Measurements from ENCODE around the gene MEF2D. TPM values are rescaled to one million over a fixed set of nuclear protein-coding genes. Genes with fewer than 3 reads are reported as not detected.

Gene MEF2D
- 11.4 and 18.0 TPM in 2 replicates for total RNA-seq

DNA sequence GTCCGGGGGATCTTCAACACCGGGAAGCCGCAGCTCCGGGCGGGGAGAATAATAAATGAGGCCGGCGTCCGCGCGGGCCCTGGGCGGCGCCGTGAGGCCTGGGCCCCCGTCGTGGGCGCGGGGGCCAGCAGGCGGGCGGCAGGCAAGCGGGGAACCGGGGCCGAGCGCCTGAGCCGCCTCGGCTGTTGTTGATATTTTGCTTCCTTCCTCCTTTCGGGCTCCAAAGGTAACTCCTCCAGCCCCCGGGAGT lies at the start of gene MEF2D:
Gene MEF2D, minus strand, starts transcription at position 233 of the 250 bp plus-strand sequence. CDS start 17,483 bp downstream, outside the sequence.

Other genes with a start within 250 kb of the MEF2D start
- 32.3 and 33.0 TPM in 2 replicates for gene SMG5, start 217.9 kb downstream of the MEF2D start, total RNA-seq
- gene TMEM79, start 216.4 kb downstream of the MEF2D start, total RNA-seq: 1.8 and 2.5 TPM in 2 replicates
- 70.2 and 73.5 TPM in 2 replicates for gene GLMP, start 205.1 kb downstream of the MEF2D start, total RNA-seq
- gene VHLL, start 201.5 kb downstream of the MEF2D start, total RNA-seq: not detected in 2 replicates
- 360 and 366 TPM in 2 replicates for gene CCT3, start 162.5 kb downstream of the MEF2D start, total RNA-seq
- 0.15 and 2.2 TPM in 2 replicates for gene TSACC, start 162.2 kb downstream of the MEF2D start, total RNA-seq
- gene RHBG, start 131.6 kb downstream of the MEF2D start, total RNA-seq: not detected in 2 replicates
- gene IQGAP3, start 71.8 kb upstream of the MEF2D start, total RNA-seq: 48.9 and 50.9 TPM in 2 replicates
- not detected in 2 replicates for gene TTC24, start 78.9 kb upstream of the MEF2D start, total RNA-seq
- 110 and 113 TPM in 2 replicates for gene NAXE, start 91.0 kb upstream of the MEF2D start, total RNA-seq
- gene GPATCH4, start 100.7 kb upstream of the MEF2D start, total RNA-seq: 15.8 and 16.9 TPM in 2 replicates
- gene HAPLN2, start 118.6 kb upstream of the MEF2D start, total RNA-seq: not detected in 2 replicates
- not detected in 2 replicates for gene BCAN, start 141.3 kb upstream of the MEF2D start, total RNA-seq
- gene NES, start 176.6 kb upstream of the MEF2D start, total RNA-seq: 30.5 and 35.0 TPM in 2 replicates
- gene CRABP2, start 204.8 kb upstream of the MEF2D start, total RNA-seq: 32.1 and 50.8 TPM in 2 replicates
- 11.0 and 11.6 TPM in 2 replicates for gene METTL25B, start 227.7 kb upstream of the MEF2D start, total RNA-seq
- gene ISG20L2, start 228.0 kb upstream of the MEF2D start, total RNA-seq: 22.4 and 24.9 TPM in 2 replicates
- 96.9 and 106 TPM in 2 replicates for gene MRPL24, start 240.3 kb upstream of the MEF2D start, total RNA-seq

Measured in bronchus fibroblast of lung (primary cell).